AG04449 (cell line): ENCODE measurements around the gene DNAAF5.

Experiments
- CTCF ChIA-PET: fragments of 350-600 bp; formaldehyde crosslinking; extraction: SDS; loops from one replicate; lab custom pipeline; 2021; ENCODE audit warnings: antibody characterized with exemption; lab: Yijun Ruan, JAX
- POLR2A ChIA-PET: fragments of 400-600, 350-600 bp; formaldehyde crosslinking; extraction: SDS; loops from one replicate; lab custom pipeline; 2020; ENCODE audit warnings: antibody characterized with exemption, inconsistent platforms; lab: Yijun Ruan, JAX
- DNase-seq: peaks from one replicate; pipeline ENCODE4 v3.0.0-alpha.2; 2010; ENCODE audit warnings: low read depth, low spot score
- H3K4me3 ChIP-seq: 2 replicates; pipeline ENCODE4 v1.5.1; 2011; ENCODE audit warnings: low read depth, mild to moderate bottlenecking, control low read depth, low read length
- TF ChIP-seq, protein P1 (sequence below): IDR thresholded peaks from one replicate; pipeline ENCODE4 v1.5.1; 2011; ENCODE audit warnings: mild to moderate bottlenecking, moderate library complexity, low read length, control low read depth, inconsistent platforms; ENCODE audit not compliant: insufficient read depth; ENCODE audit errors: missing control alignments

DNAAF5 gene

GRCh38 chr7:820341-820740 is 93.8 kb downstream of the DNAAF5 start:
- POLR2A ChIA-PET = no interaction called here
- no peak for DNase-seq
- TF ChIP-seq, protein P1, sequence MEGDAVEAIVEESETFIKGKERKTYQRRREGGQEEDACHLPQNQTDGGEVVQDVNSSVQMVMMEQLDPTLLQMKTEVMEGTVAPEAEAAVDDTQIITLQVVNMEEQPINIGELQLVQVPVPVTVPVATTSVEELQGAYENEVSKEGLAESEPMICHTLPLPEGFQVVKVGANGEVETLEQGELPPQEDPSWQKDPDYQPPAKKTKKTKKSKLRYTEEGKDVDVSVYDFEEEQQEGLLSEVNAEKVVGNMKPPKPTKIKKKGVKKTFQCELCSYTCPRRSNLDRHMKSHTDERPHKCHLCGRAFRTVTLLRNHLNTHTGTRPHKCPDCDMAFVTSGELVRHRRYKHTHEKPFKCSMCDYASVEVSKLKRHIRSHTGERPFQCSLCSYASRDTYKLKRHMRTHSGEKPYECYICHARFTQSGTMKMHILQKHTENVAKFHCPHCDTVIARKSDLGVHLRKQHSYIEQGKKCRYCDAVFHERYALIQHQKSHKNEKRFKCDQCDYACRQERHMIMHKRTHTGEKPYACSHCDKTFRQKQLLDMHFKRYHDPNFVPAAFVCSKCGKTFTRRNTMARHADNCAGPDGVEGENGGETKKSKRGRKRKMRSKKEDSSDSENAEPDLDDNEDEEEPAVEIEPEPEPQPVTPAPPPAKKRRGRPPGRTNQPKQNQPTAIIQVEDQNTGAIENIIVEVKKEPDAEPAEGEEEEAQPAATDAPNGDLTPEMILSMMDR = no peak
- no peak overlapping the region for H3K4me3 ChIP-seq
- CTCF ChIA-PET = no interaction called here

DNA sequence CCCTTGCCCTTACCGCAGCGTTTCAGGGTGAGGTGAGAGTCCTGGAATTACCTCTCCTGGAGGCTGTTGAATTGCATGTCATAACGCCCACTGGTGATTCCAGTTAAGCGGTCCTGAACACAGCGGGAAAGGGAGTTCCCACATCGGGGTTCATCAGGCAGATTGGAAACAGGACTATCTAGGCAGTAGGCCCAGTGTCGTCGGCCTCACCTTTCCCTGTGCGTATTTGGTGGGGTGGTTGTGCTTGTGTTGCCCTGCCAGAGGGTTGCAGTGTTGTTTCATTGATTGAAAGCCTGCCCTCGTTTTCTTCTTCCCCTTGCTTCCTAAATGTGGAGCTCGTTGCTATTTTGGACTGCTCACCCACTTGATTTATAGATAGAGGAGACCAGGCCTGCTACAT is 95.2 kb downstream of the DNAAF5 start:
- TF ChIP-seq, protein P1 = no peak
- H3K4me3 ChIP-seq = no peak overlapping the region
- DNase-seq = no peak
- ChIA-PET POLR2A (no interaction called here), CTCF (interaction anchor here (1.4 kb wide), 1 partner anchor 34 kb away, joined by 3 read pairs; no protein-coding TSS in a partner anchor)

DNA sequence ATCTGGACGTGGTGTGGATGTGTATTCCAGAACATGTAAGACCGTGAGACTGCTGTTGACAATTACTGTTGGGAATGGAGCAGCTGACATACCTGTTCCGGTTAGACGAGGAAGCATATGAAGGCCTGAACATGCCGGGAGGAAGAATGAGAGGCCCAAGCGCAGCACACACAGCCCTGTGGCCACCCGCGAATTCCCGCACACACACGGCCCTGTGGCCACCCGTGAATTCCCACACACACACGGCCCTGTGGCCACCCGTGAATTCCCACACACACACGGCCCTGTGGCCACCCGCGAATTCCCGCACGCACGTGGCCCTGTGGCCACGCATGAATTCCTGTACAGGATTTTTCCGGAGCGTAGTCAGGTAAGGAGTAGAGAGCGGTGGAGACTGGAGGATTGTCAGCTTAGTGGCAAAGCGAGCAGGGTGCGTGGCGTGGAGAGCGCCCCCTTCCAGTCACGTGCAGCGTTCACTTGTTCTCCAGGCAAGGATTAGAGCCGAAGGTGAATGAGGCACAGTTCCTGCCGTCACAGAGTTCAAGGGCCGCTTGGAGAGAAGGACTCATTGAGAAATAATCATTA is 96.3 kb downstream of the DNAAF5 start:
- ChIA-PET POLR2A (no interaction called here), CTCF (interaction anchor here (1.4 kb wide), 1 partner anchor 35 kb away, joined by 3 read pairs; no protein-coding TSS in a partner anchor)
- TF ChIP-seq, protein P1 = no peak
- H3K4me3 ChIP-seq = no peak overlapping the region
- no peak for DNase-seq

DNA sequence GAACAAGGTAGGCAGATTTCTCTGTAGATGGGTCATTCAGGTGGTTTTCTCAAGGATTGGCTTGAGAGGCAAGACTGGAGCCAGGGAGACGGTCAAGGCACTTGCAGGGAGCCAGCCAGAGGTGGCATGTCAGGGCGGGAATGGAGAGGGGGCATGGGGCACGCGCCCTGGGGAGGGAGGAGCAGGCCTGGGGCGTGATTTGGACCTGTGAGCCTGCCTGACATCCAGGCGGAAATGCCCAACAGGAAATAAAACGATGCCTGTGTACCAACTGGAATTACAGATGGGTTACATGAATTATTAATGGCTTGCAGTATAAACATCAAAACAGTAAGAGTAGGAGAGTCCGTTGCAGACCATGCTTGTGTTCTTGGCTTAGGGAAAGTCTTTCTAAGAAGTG is 97.2 kb downstream of the DNAAF5 start:
- TF ChIP-seq, protein P1 = no peak
- ChIA-PET POLR2A (no interaction called here), CTCF (interaction anchor here (1.0 kb wide), 1 partner anchor 38 kb away, joined by 3 read pairs; no protein-coding TSS in a partner anchor)
- no peak overlapping the region for H3K4me3 ChIP-seq
- DNase-seq = no peak

DNA sequence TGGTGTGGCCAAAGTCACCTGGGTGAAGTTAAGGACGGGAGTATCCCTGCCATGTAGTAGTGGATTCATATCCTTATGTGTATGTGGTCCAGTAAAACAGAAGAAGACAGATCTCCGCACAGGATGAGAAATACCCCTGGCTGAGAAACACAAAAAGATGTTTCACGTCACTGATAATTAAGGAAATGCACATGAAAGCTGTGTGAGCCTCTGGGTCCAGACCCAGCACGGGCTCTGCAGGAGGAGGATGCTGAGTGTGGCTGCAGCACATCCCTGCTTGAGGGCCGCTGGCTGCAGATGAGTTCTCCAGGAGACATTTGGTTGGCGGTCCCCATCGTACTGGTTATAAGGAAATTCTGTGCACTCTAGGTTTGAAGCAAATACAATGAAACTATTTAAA is 97.6 kb downstream of the DNAAF5 start:
- CTCF ChIA-PET = interaction anchor here (1.0 kb wide), 2 partner anchors 12 to 38 kb away, joined by 3 read pairs; no protein-coding TSS in a partner anchor
- POLR2A ChIA-PET = no interaction called here
- no peak for DNase-seq

DNA sequence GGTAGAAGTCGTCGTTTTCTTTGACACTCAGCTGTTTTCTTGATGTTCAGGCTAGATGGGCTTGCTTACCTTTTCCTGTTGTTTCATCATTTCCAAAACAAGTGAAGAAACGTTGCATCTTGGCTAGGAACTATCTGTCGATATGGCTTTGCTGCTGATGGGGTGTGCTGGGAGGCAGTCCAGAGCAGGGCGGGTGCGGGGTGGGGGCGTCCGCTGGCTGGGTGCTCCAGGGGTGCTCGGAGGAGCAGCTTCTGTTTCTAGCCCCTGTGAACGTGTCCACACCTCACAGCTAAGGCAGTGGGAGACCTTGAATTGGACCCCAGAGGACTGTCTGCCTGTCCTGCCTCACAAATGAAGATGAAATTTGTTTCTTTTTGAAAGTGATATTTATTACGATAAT is 98.2 kb downstream of the DNAAF5 start:
- H3K4me3 ChIP-seq = no peak overlapping the region
- ChIA-PET POLR2A (no interaction called here), CTCF (interaction anchor here (1.0 kb wide), 2 partner anchors 13 to 39 kb away, joined by 3 read pairs; no protein-coding TSS in a partner anchor)
- DNase-seq = no peak
- TF ChIP-seq, protein P1 = no peak

More for the DNA sequence above, 97.6 kb downstream of the DNAAF5 start:
- TF ChIP-seq, protein P1 = no peak
- no peak overlapping the region for H3K4me3 ChIP-seq
